Measurements from ENCODE around the gene RAP2A.

GRCh38 chr13:97425590-97425989 is 8.4 kb upstream of the RAP2A start:
- TF ChIP-seq ZNF24 (IDR thresholded peaks at IDR 0.05): no peak
- TF ChIP-seq ATF2 (IDR thresholded peaks at IDR 0.05; ENCODE audit: low read length): no peak
- TF ChIP-seq SMC3 (IDR thresholded peaks at IDR 0.05; ENCODE audit: borderline replicate concordance, low read length): no peak
- no peak for TF ChIP-seq CEBPB (IDR thresholded peaks at IDR 0.05; ENCODE audit: borderline replicate concordance in 1 of 2, low read depth in 2 of 2, low read length in 2 of 2)
- TF ChIP-seq ZNF384 (IDR thresholded peaks at IDR 0.05; ENCODE audit: borderline replicate concordance, low read depth, low read length): no peak
- no peak for TF ChIP-seq CTCF (IDR thresholded peaks at IDR 0.05 in 2 of 3, conservative IDR thresholded peaks at IDR 0.05 in 1 of 3; ENCODE audit: control insufficient read depth in 2 of 3, extremely low read depth in 1 of 3, insufficient read depth in 1 of 3, low read depth in 3 of 3, low read length in 3 of 3)
- TF ChIP-seq CREB1 (IDR thresholded peaks at IDR 0.05; ENCODE audit: low read depth): no peak
